H9 (cell line): Measurements from ENCODE around the gene ERC2. TPM values are rescaled to one million over a fixed set of nuclear protein-coding genes. Genes with fewer than 3 reads are reported as not detected.

ENCODE experiments used
- DNase-seq: peaks from one replicate; pipeline ENCODE4 v3.0.0-alpha.2; 2017
- H2AFZ ChIP-seq: one replicate; pipeline ENCODE4 v1.6.1; 2013; ENCODE audit warnings: mild to moderate bottlenecking, low read length, control low read depth, moderate library complexity
- H2AK5ac ChIP-seq: 2 replicates; pipeline ENCODE4 v1.6.1; 2013; ENCODE audit warnings: low read length, control low read depth, mixed read lengths; ENCODE audit not compliant: insufficient read length
- H2BK120ac ChIP-seq: one replicate; pipeline ENCODE4 v1.6.1; 2013; ENCODE audit warnings: low read depth, mild to moderate bottlenecking, low read length, control low read depth, inconsistent platforms; ENCODE audit not compliant: poor library complexity, severe bottlenecking
- H2BK12ac ChIP-seq: 2 replicates; pipeline ENCODE4 v1.6.1; 2013; ENCODE audit warnings: low read length, control low read depth, mixed read lengths, low read depth; ENCODE audit not compliant: insufficient read length
- H2BK15ac ChIP-seq: 2 replicates; pipeline ENCODE4 v1.6.1; 2013; ENCODE audit warnings: low read depth, low read length, control low read depth
- H2BK20ac ChIP-seq: one replicate; pipeline ENCODE4 v1.6.1; 2013; ENCODE audit warnings: low read depth, mild to moderate bottlenecking, low read length, control low read depth, inconsistent platforms; ENCODE audit not compliant: poor library complexity, severe bottlenecking
- H2BK5ac ChIP-seq: 2 replicates; pipeline ENCODE4 v1.6.1; 2013; ENCODE audit warnings: low read length, control low read depth, mixed read lengths; ENCODE audit not compliant: insufficient read length
- H3K14ac ChIP-seq: 2 replicates; pipeline ENCODE4 v1.6.1; 2013; ENCODE audit warnings: low read length, control low read depth; ENCODE audit not compliant: insufficient read depth
- H3K18ac ChIP-seq: 2 replicates; pipeline ENCODE4 v1.6.1; 2013; ENCODE audit warnings: low read depth, mild to moderate bottlenecking, mixed read lengths, low read length, control low read depth; ENCODE audit not compliant: insufficient read length
- H3K23ac ChIP-seq: 2 replicates; pipeline ENCODE4 v1.6.1; 2013; ENCODE audit warnings: low read length, control low read depth, mixed read lengths, low read depth; ENCODE audit not compliant: insufficient read length
- H3K23me2 ChIP-seq: 2 replicates; pipeline ENCODE4 v1.6.1; 2013; ENCODE audit warnings: low read depth, mild to moderate bottlenecking, mixed read lengths, low read length, control low read depth; ENCODE audit not compliant: insufficient read length, poor library complexity, severe bottlenecking
- H3K27ac ChIP-seq: 2 replicates; pipeline ENCODE4 v1.5.1; 2013; ENCODE audit warnings: low read length, control low read depth, mixed read lengths, low read depth; ENCODE audit not compliant: insufficient read length
- H3K27me3 ChIP-seq: 2 replicates; pipeline ENCODE4 v1.6.1; 2013; ENCODE audit warnings: low read length, control low read depth, inconsistent platforms; ENCODE audit not compliant: insufficient read depth
- H3K4ac ChIP-seq: 2 replicates; pipeline ENCODE4 v1.6.1; 2013; ENCODE audit warnings: low read depth, mild to moderate bottlenecking, control low read depth, inconsistent platforms, low read length, moderate library complexity
- H3K4me1 ChIP-seq: 2 replicates; pipeline ENCODE4 v1.6.1; 2013; ENCODE audit warnings: low read length, control low read depth, inconsistent platforms; ENCODE audit not compliant: insufficient read depth
- H3K4me2 ChIP-seq: 2 replicates; pipeline ENCODE4 v1.6.1; 2013; ENCODE audit warnings: low read length, control low read depth, mixed read lengths; ENCODE audit not compliant: insufficient read length, insufficient read depth
- H3K56ac ChIP-seq: 2 replicates; pipeline ENCODE4 v1.6.1; 2013; ENCODE audit warnings: low read depth, mild to moderate bottlenecking, mixed read lengths, low read length, control low read depth; ENCODE audit not compliant: insufficient read length
- H3K79me1 ChIP-seq: 2 replicates; pipeline ENCODE4 v1.6.1; 2013; ENCODE audit warnings: low read depth, mild to moderate bottlenecking, moderate library complexity, low read length, control low read depth, inconsistent platforms; ENCODE audit not compliant: insufficient read depth, poor library complexity, severe bottlenecking
- H3K79me2 ChIP-seq: 2 replicates; pipeline ENCODE4 v1.6.1; 2013; ENCODE audit warnings: low read length, control low read depth, inconsistent platforms; ENCODE audit not compliant: insufficient read depth
- H3K9ac ChIP-seq: 2 replicates; pipeline ENCODE4 v1.6.1; 2013; ENCODE audit warnings: low read length, control low read depth, mixed read lengths; ENCODE audit not compliant: insufficient read length; ENCODE audit errors: extremely low read depth
- H3K9me3 ChIP-seq: one replicate; pipeline ENCODE4 v1.6.1; 2013; ENCODE audit warnings: low read depth, low read length, inconsistent platforms; ENCODE audit not compliant: control insufficient read depth
- H3T11ph ChIP-seq: one replicate; pipeline ENCODE4 v1.6.1; 2013; ENCODE audit warnings: mild to moderate bottlenecking, low read length, control low read depth, inconsistent platforms
- H4K20me1 ChIP-seq: one replicate; pipeline ENCODE4 v1.6.1; 2013; ENCODE audit not compliant: control insufficient read depth, insufficient read length, insufficient read depth
- H4K5ac ChIP-seq: 2 replicates; pipeline ENCODE4 v1.6.1; 2013; ENCODE audit warnings: low read depth, mild to moderate bottlenecking, mixed read lengths, low read length, control low read depth; ENCODE audit not compliant: insufficient read length
- H4K8ac ChIP-seq: replicated peaks from 2 replicates; pipeline ENCODE4 v1.6.1; 2013; ENCODE audit warnings: low read length, control low read depth, mixed read lengths, low read depth; ENCODE audit not compliant: insufficient read length
- H4K91ac ChIP-seq: 2 replicates; pipeline ENCODE4 v1.6.1; 2013; ENCODE audit warnings: low read depth, mild to moderate bottlenecking, moderate library complexity, mixed read lengths, low read length, control low read depth; ENCODE audit not compliant: insufficient read length
- H3K27ac Mint-ChIP-seq, 3 experiments: 2 replicates in 2 of 3; 3 replicates in 1 of 3; pipeline ENCODE4 v1.8.0; 2020 to 2021; ENCODE audit warnings: mixed read lengths in 3 of 3, mild to moderate bottlenecking in 1 of 3, moderate library complexity in 1 of 3
- H3K27me3 Mint-ChIP-seq: 2 replicates; pipeline ENCODE4 v1.8.0; 2021; ENCODE audit warnings: low read depth, mild to moderate bottlenecking, moderate library complexity, mixed read lengths
- H3K36me3 Mint-ChIP-seq, 3 experiments: 2 replicates in 2 of 3; 3 replicates in 1 of 3; pipeline ENCODE4 v1.8.0; 2020 to 2021; ENCODE audit warnings: low read depth in 3 of 3, mixed read lengths in 3 of 3; ENCODE audit not compliant: insufficient read depth in 1 of 3
- H3K4me1 Mint-ChIP-seq, 2 experiments: 2 replicates each; pipeline ENCODE4 v1.8.0; 2020; ENCODE audit warnings: mixed read lengths in 2 of 2
- H3K4me3 Mint-ChIP-seq, 2 experiments: 2 replicates in 1 of 2; 3 replicates in 1 of 2; pipeline ENCODE4 v1.8.0; 2020 to 2021; ENCODE audit warnings: mild to moderate bottlenecking in 2 of 2, mixed read lengths in 2 of 2, moderate library complexity in 1 of 2
- H3K9me3 Mint-ChIP-seq, 2 experiments: 2 replicates in 1 of 2; 3 replicates in 1 of 2; pipeline ENCODE4 v1.8.0; 2020; ENCODE audit warnings: mild to moderate bottlenecking in 2 of 2, mixed read lengths in 2 of 2, moderate library complexity in 1 of 2
- CTCF ChIP-seq: fragments of 200-600 bp; sonication (generic); conservative IDR thresholded peaks from 3 replicates; pipeline ENCODE4 v1.8.0; 2021; ENCODE audit warnings: antibody characterized with exemption, mild to moderate bottlenecking
- WGBS: extraction: QIAGEN DNeasy Blood & Tissue Kit; methylation state at CpG from one replicate; pipeline ENCODE4 v1.1.7; 2013; ENCODE audit warnings: missing lambda C conversion rate, low lambda C conversion rate, mixed read lengths; ENCODE audit not compliant: insufficient read length; ENCODE audit errors: extremely low coverage; 5-methylcytosine and 5-hydroxymethylcytosine counted together
- total RNA-seq: library from RNA; stranded (reverse); gene quantifications from 2 replicates; pipeline ENCODE4 v1.2.1, GENCODE V29; 2021

ERC2 gene
- total RNA-seq, 1 experiment from 2014 or later, result 15.4 TPM

GRCh38 chr3:55605443-55606236 lies 862.6 kb downstream of the ERC2 start:
- Mint-ChIP-seq H3K4me3 (no peak overlapping the region), H3K9me3 (no peaks in the 10 kb centered on the region), H3K27ac (no peak overlapping the region), H3K4me1 (peaks cover 20 to 28% of the 10 kb centered on the region in 2 experiments), H3K27me3 (0 out of 2 replicates have a peak, but pooled peaks cover 1% of the 10 kb centered on the region), H3K36me3 (no peaks in the 10 kb centered on the region)
- Histone ChIP-seq H2BK12ac (no peak overlapping the region), H3K56ac (no peak overlapping the region), H2AK5ac (no peak overlapping the region), H3K9me3 (no peaks in the 10 kb centered on the region), H4K8ac (no peak overlapping the region), H3K4me1 (peaks cover 3% of the 10 kb centered on the region; the same call in 1 of the 2 replicates), H3K79me2 (no peaks in the 10 kb centered on the region), H2BK120ac (no peak overlapping the region), H4K20me1 (no peaks in the 10 kb centered on the region), H3K9ac (no peak overlapping the region), H4K91ac (no peak overlapping the region), H2BK20ac (no peak overlapping the region), H2AFZ (no peak overlapping the region), H3K18ac (no peak overlapping the region), H2BK5ac (no peak overlapping the region), H3K79me1 (no peaks in the 10 kb centered on the region), H3K27ac (no peak overlapping the region), H3K23ac (no peak overlapping the region), H4K5ac (no peak overlapping the region), H3K14ac (no peak overlapping the region), H3T11ph (no peak overlapping the region), H3K4me2 (no peak overlapping the region), H3K23me2 (no peaks in the 10 kb centered on the region), H2BK15ac (no peak overlapping the region), H3K27me3 (no peaks in the 10 kb centered on the region), H3K4ac (no peak overlapping the region)
- TF ChIP-seq CTCF, result no peak
- no CpG with 5 or more reads among the region's 4 CpGs for WGBS
- DNase-seq, result no peak
